ENCODE results near the gene DCLRE1C.

DNA sequence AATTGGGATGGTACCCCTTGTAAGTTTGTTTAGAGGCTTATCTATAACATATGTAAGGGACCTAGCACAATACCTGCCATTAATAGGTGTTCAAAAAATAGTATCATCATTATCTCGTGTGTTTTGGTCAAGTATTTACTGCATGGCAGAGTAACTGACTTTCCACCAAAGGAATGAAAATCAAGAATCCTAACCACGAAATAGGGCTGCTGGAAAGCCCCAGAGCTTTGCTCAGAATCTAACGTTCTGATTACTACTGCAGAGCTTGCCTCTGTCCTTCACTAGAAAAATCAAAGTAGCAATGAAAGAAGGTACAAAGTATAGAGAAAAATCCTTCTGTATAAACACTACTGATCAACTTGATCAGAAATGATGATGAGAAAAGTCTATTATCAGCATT is 34.9 kb downstream of the DCLRE1C start:
- TF ChIP-seq, protein P1, sequence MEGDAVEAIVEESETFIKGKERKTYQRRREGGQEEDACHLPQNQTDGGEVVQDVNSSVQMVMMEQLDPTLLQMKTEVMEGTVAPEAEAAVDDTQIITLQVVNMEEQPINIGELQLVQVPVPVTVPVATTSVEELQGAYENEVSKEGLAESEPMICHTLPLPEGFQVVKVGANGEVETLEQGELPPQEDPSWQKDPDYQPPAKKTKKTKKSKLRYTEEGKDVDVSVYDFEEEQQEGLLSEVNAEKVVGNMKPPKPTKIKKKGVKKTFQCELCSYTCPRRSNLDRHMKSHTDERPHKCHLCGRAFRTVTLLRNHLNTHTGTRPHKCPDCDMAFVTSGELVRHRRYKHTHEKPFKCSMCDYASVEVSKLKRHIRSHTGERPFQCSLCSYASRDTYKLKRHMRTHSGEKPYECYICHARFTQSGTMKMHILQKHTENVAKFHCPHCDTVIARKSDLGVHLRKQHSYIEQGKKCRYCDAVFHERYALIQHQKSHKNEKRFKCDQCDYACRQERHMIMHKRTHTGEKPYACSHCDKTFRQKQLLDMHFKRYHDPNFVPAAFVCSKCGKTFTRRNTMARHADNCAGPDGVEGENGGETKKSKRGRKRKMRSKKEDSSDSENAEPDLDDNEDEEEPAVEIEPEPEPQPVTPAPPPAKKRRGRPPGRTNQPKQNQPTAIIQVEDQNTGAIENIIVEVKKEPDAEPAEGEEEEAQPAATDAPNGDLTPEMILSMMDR (IDR thresholded peaks at IDR 0.05), result no peak
- TF ChIP-seq POLR2A (IDR thresholded peaks at IDR 0.05), result no peak
- TF ChIP-seq POLR2AphosphoS5 (IDR thresholded peaks at IDR 0.05), result no peak

Measured in suprapubic skin (tissue), 4 donors.